K562 (cell line): ENCODE data around the gene NAPEPLD. TPM values are rescaled to one million over a fixed set of nuclear protein-coding genes. Genes with fewer than 3 reads are reported as not detected.

Experiments used
- CUX1 ChIP-seq: fragments of 200-800 bp; sonication (Bioruptor generic); IDR thresholded peaks from 2 replicates; pipeline ENCODE4 v1.6.1; 2016; ENCODE audit warnings: missing genetic modification characterization, missing compliant biosample characterization
- EGR1 ChIP-seq: fragments of 450-650 bp; conservative IDR thresholded peaks from 2 replicates; pipeline ENCODE4 v1.6.1; 2017; ENCODE audit warnings: mild to moderate bottlenecking
- ETS2 ChIP-seq: IDR thresholded peaks from 2 replicates; pipeline ENCODE4 v1.6.1; 2016; ENCODE audit warnings: borderline replicate concordance, missing genetic modification characterization, mild to moderate bottlenecking, moderate library complexity, missing compliant biosample characterization; ENCODE audit not compliant: poor library complexity, severe bottlenecking
- FIP1L1 ChIP-seq: fragments of 200-400 bp; formaldehyde crosslinking; IDR thresholded peaks from 2 replicates; pipeline ENCODE4 v1.6.1; 2018; ENCODE audit warnings: mild to moderate bottlenecking, low read depth, low read length; ENCODE audit not compliant: poor library complexity, severe bottlenecking
- RBM34 ChIP-seq: fragments of 200-400 bp; formaldehyde crosslinking; IDR thresholded peaks from 2 replicates; pipeline ENCODE4 v1.6.1; 2018; ENCODE audit warnings: low read length, borderline replicate concordance; ENCODE audit not compliant: insufficient read depth
- SAFB ChIP-seq: fragments of 200-400 bp; formaldehyde crosslinking; IDR thresholded peaks from 2 replicates; pipeline ENCODE4 v1.6.1; 2017; ENCODE audit warnings: low read depth, low read length, borderline replicate concordance
- TAF7 ChIP-seq: fragments of 450-650 bp; IDR thresholded peaks from 2 replicates; pipeline ENCODE4 v1.6.1; 2016; ENCODE audit warnings: missing genetic modification characterization, missing compliant biosample characterization
- TCFL5 ChIP-seq: fragments of 250-450 bp; sonication (Bioruptor Pico); conservative IDR thresholded peaks from 2 replicates; pipeline ENCODE4 v1.6.1; 2021; ENCODE audit warnings: mild to moderate bottlenecking, moderate library complexity, matching md5 sums
- ZNF174 ChIP-seq: fragments of 250-450 bp; sonication (Bioruptor Pico); IDR thresholded peaks from 2 replicates; pipeline ENCODE4 v1.4.0; 2020; ENCODE audit warnings: mild to moderate bottlenecking
- ZNF184 ChIP-seq: sonication (generic); formaldehyde crosslinking; IDR thresholded peaks from 2 replicates; pipeline ENCODE4 v1.5.0; 2020; ENCODE audit warnings: missing genetic modification reagents
- ZNF3 ChIP-seq: fragments of 250-450 bp; sonication (Bioruptor Pico); IDR thresholded peaks from 2 replicates; pipeline ENCODE4 v1.5.0; 2021; ENCODE audit warnings: mild to moderate bottlenecking, moderate library complexity
- ZNF696 ChIP-seq: fragments of 250-450 bp; sonication (Bioruptor Pico); conservative IDR thresholded peaks from 2 replicates; pipeline ENCODE4 v1.4.0; 2020; ENCODE audit warnings: mild to moderate bottlenecking, moderate library complexity
- ZNF766 ChIP-seq: fragments of 200-800 bp; sonication (Bioruptor generic); conservative IDR thresholded peaks from 2 replicates; pipeline ENCODE4 v1.6.1; 2016; ENCODE audit warnings: missing genetic modification characterization, missing compliant biosample characterization
- ZNF830 ChIP-seq: fragments of 250-450 bp; sonication (Bioruptor Pico); IDR thresholded peaks from 2 replicates; pipeline ENCODE4 v1.5.0; 2021; ENCODE audit warnings: mild to moderate bottlenecking
- polyA plus RNA-seq, 8 experiments: library from polyadenylated mRNA; depleted of rRNA in 4 of 8; stranded (reverse) in 5 of 8; unstranded in 3 of 8; fragments of >200 nt; fragmentation: Nextera tagmentation in 2 of 8; fragmentation: Illumina TruSeq in 1 of 8; extraction: Ambion mirVana in 2 of 8; extraction: Trizol in 1 of 8; gene quantifications; 2 replicates each; pipeline versions ENCODE4 v1.2.1 to v1.2.3, GENCODE V29; 2011 to 2014; ENCODE audit warnings: inconsistent platforms in 1 of 8, missing spikeins in 1 of 8
- total RNA-seq, 7 experiments: library from RNA; depleted of rRNA in 6 of 7; stranded (reverse); fragments of >200 nt in 6 of 7; fragmentation: Illumina TruSeq in 2 of 7; extraction: Trizol in 2 of 7; gene quantifications; 2 replicates each; pipeline versions ENCODE4 v1.2.1 to v1.2.3, GENCODE V29; 2011 to 2021; ENCODE audit warnings: low replicate concordance in 1 of 7
- TF ChIP-seq, protein P1 (sequence below): fragments of 450-650 bp; IDR thresholded peaks from one replicate; pipeline ENCODE4 v1.6.1; 2018; ENCODE audit warnings: mild to moderate bottlenecking, moderate library complexity; ENCODE audit not compliant: partially characterized antibody
- TF ChIP-seq, protein P2 (sequence below): sonication (generic); formaldehyde crosslinking; IDR thresholded peaks from 2 replicates; pipeline ENCODE4 v1.8.0; 2023; ENCODE audit warnings: missing genetic modification reagents, mild to moderate bottlenecking, borderline replicate concordance

NAPEPLD gene
- total and polyA plus RNA-seq, 9 of the 15 experiments (the other 6 are each of a cell fraction or from before 2014, with no cell fraction given): 3.2 to 11.0 (median 7.5) TPM

- TF ChIP-seq FIP1L1 (no peak), TAF7 (tag) (no peak), EGR1 (peak; percentile 80), ZNF3 (CRISPR knock-in tag) (no peak), CUX1 (CRISPR knock-in tag) (peak; percentile 82), ETS2 (tag) (no peak), ZNF174 (no peak), RBM34 (no peak), ZNF830 (CRISPR knock-in tag) (no peak), ZNF184 (no peak), ZNF696 (CRISPR knock-in tag) (no peak), ZNF766 (CRISPR knock-in tag) (peak; percentile 91), TCFL5 (CRISPR knock-in tag) (no peak), SAFB (no peak)
- TF ChIP-seq, protein P1, sequence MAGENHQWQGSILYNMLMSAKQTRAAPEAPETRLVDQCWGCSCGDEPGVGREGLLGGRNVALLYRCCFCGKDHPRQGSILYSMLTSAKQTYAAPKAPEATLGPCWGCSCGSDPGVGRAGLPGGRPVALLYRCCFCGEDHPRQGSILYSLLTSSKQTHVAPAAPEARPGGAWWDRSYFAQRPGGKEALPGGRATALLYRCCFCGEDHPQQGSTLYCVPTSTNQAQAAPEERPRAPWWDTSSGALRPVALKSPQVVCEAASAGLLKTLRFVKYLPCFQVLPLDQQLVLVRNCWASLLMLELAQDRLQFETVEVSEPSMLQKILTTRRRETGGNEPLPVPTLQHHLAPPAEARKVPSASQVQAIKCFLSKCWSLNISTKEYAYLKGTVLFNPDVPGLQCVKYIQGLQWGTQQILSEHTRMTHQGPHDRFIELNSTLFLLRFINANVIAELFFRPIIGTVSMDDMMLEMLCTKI: no peak
- TF ChIP-seq, protein P2, sequence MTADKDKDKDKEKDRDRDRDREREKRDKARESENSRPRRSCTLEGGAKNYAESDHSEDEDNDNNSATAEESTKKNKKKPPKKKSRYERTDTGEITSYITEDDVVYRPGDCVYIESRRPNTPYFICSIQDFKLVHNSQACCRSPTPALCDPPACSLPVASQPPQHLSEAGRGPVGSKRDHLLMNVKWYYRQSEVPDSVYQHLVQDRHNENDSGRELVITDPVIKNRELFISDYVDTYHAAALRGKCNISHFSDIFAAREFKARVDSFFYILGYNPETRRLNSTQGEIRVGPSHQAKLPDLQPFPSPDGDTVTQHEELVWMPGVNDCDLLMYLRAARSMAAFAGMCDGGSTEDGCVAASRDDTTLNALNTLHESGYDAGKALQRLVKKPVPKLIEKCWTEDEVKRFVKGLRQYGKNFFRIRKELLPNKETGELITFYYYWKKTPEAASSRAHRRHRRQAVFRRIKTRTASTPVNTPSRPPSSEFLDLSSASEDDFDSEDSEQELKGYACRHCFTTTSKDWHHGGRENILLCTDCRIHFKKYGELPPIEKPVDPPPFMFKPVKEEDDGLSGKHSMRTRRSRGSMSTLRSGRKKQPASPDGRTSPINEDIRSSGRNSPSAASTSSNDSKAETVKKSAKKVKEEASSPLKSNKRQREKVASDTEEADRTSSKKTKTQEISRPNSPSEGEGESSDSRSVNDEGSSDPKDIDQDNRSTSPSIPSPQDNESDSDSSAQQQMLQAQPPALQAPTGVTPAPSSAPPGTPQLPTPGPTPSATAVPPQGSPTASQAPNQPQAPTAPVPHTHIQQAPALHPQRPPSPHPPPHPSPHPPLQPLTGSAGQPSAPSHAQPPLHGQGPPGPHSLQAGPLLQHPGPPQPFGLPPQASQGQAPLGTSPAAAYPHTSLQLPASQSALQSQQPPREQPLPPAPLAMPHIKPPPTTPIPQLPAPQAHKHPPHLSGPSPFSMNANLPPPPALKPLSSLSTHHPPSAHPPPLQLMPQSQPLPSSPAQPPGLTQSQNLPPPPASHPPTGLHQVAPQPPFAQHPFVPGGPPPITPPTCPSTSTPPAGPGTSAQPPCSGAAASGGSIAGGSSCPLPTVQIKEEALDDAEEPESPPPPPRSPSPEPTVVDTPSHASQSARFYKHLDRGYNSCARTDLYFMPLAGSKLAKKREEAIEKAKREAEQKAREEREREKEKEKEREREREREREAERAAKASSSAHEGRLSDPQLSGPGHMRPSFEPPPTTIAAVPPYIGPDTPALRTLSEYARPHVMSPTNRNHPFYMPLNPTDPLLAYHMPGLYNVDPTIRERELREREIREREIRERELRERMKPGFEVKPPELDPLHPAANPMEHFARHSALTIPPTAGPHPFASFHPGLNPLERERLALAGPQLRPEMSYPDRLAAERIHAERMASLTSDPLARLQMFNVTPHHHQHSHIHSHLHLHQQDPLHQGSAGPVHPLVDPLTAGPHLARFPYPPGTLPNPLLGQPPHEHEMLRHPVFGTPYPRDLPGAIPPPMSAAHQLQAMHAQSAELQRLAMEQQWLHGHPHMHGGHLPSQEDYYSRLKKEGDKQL (CRISPR knock-in tag): no peak
Measured at GRCh38 chr7:103119791-103120291, 29.1 kb downstream of the NAPEPLD start (continued).
